WTC11 (cell line): ENCODE results near the gene KIRREL2.

Experiments used
- SMAD3 ChIP-seq: sonication (generic); formaldehyde crosslinking; IDR thresholded peaks from 2 replicates; pipeline ENCODE4 v1.8.0; 2022; ENCODE audit warnings: missing genetic modification reagents, mild to moderate bottlenecking, borderline replicate concordance
- TP53 ChIP-seq: sonication (generic); formaldehyde crosslinking; IDR thresholded peaks from 2 replicates; pipeline ENCODE4 v1.8.1; 2023; ENCODE audit warnings: mild to moderate bottlenecking, missing genetic modification reagents
- ZNF416 ChIP-seq: fragments of 250-450 bp; sonication (Bioruptor Pico); IDR thresholded peaks from 2 replicates; pipeline ENCODE4 v1.9.0; 2021; ENCODE audit warnings: mild to moderate bottlenecking, inconsistent platforms
- TF ChIP-seq, protein P1 (sequence below): fragments of 200-600 bp; IDR thresholded peaks from 2 replicates; pipeline ENCODE4 v1.8.0; 2022; ENCODE audit warnings: antibody characterized with exemption
- TF ChIP-seq, protein P2 (sequence below): sonication (generic); formaldehyde crosslinking; IDR thresholded peaks from 2 replicates; pipeline ENCODE4 v1.8.1; 2023; ENCODE audit warnings: mild to moderate bottlenecking, missing genetic modification reagents, borderline replicate concordance
- TF ChIP-seq, protein P3 (sequence below): sonication (generic); formaldehyde crosslinking; IDR thresholded peaks from 2 replicates; pipeline ENCODE4 v1.8.0; 2022; ENCODE audit warnings: mild to moderate bottlenecking, missing genetic modification reagents

DNA sequence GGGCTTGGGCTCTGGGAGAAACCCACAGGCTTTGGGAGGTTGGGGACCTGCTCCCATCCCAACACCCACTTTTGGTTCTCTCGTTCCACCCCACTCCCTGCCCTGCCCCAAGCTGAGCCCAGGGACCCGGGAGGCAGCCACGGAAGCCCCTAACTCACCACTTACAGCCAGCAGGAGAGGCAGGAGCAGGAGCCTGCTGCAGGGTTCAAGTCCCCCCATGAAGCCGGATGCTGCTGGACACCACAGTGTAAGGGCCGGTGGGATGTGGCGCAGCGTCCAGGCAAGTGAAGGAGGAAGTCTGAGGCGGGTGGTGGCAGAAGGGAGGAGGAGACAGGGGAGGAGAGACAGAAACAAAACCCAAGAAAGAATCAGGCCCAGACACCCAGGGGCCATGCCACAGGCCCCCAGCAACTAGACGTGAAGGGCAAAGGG, 51.3 kb downstream of the KIRREL2 start, which contains the start of gene TYROBP:
- TF ChIP-seq, protein P1, sequence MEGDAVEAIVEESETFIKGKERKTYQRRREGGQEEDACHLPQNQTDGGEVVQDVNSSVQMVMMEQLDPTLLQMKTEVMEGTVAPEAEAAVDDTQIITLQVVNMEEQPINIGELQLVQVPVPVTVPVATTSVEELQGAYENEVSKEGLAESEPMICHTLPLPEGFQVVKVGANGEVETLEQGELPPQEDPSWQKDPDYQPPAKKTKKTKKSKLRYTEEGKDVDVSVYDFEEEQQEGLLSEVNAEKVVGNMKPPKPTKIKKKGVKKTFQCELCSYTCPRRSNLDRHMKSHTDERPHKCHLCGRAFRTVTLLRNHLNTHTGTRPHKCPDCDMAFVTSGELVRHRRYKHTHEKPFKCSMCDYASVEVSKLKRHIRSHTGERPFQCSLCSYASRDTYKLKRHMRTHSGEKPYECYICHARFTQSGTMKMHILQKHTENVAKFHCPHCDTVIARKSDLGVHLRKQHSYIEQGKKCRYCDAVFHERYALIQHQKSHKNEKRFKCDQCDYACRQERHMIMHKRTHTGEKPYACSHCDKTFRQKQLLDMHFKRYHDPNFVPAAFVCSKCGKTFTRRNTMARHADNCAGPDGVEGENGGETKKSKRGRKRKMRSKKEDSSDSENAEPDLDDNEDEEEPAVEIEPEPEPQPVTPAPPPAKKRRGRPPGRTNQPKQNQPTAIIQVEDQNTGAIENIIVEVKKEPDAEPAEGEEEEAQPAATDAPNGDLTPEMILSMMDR, result no peak
- TF ChIP-seq, protein P2, sequence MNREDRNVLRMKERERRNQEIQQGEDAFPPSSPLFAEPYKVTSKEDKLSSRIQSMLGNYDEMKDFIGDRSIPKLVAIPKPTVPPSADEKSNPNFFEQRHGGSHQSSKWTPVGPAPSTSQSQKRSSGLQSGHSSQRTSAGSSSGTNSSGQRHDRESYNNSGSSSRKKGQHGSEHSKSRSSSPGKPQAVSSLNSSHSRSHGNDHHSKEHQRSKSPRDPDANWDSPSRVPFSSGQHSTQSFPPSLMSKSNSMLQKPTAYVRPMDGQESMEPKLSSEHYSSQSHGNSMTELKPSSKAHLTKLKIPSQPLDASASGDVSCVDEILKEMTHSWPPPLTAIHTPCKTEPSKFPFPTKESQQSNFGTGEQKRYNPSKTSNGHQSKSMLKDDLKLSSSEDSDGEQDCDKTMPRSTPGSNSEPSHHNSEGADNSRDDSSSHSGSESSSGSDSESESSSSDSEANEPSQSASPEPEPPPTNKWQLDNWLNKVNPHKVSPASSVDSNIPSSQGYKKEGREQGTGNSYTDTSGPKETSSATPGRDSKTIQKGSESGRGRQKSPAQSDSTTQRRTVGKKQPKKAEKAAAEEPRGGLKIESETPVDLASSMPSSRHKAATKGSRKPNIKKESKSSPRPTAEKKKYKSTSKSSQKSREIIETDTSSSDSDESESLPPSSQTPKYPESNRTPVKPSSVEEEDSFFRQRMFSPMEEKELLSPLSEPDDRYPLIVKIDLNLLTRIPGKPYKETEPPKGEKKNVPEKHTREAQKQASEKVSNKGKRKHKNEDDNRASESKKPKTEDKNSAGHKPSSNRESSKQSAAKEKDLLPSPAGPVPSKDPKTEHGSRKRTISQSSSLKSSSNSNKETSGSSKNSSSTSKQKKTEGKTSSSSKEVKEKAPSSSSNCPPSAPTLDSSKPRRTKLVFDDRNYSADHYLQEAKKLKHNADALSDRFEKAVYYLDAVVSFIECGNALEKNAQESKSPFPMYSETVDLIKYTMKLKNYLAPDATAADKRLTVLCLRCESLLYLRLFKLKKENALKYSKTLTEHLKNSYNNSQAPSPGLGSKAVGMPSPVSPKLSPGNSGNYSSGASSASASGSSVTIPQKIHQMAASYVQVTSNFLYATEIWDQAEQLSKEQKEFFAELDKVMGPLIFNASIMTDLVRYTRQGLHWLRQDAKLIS, result no peak
- TF ChIP-seq, protein P3, sequence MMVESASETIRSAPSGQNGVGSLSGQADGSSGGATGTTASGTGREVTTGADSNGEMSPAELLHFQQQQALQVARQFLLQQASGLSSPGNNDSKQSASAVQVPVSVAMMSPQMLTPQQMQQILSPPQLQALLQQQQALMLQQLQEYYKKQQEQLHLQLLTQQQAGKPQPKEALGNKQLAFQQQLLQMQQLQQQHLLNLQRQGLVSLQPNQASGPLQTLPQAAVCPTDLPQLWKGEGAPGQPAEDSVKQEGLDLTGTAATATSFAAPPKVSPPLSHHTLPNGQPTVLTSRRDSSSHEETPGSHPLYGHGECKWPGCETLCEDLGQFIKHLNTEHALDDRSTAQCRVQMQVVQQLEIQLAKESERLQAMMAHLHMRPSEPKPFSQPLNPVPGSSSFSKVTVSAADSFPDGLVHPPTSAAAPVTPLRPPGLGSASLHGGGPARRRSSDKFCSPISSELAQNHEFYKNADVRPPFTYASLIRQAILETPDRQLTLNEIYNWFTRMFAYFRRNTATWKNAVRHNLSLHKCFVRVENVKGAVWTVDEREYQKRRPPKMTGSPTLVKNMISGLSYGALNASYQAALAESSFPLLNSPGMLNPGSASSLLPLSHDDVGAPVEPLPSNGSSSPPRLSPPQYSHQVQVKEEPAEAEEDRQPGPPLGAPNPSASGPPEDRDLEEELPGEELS (CRISPR knock-in tag), result no peak
- TF ChIP-seq SMAD3 (CRISPR knock-in tag), result no peak
- TF ChIP-seq TP53, result no peak
- no peak for TF ChIP-seq ZNF416
